GM19043 (cell line): ENCODE results near the gene TMEM151B.

Source experiments
- ATAC-seq: cut with Tn5 transposase; IDR thresholded peaks from one replicate; pipeline ENCODE4 v1.9.1; 2021; ENCODE audit warnings: low read depth; ENCODE audit not compliant: unreplicated experiment

The TMEM151B gene

DNA sequence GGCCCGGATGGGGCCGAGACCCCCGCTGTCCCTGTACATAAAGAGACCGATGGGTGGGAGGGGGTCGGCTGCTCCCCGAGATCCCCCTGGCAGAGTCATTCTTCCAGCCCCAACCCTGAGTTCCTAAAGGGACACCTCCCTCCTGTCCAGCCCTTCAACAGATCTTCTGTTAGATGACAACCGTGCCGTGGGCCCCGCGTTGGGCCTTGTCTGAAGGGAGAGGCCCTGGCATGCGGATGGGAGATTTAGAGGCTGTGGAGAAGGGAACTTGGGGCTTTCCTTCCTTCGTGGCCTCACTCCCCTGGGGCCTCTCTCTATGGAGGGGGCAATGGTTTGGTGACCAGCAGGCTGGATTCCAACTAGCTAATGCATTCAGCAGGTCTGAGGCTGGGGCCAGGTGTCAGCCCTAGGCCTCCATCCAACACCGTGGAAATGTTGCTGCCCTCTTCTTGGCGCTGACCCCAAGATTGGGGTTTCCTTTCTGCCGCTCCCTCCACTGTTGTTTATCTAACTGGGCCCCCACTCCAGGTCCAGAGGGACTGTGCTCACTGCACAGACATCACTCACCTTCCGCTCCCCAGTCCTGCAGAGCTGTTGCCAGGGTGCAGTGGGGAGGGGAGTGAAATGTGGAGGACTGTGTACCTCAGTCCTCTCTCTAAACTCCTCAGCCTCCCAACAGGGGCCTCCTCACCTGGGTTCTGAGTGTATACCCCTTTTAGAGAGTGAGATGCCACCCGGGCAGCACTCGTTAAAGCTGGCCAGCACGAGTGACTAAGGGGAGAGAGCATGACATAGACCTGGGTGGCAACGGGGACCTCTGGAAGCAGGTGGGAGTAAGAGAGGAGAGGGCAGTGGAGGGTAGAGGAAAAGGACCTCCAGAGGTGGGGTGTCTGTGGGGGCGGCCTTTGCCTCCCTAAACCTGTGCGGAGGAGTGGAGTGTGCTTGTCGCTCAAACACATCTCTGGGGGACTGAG is 6.7 kb downstream of the TMEM151B start:
- no peak for ATAC-seq

GRCh38 chr6:44277763-44278162 is 7.5 kb downstream of the TMEM151B start:
- no peak for ATAC-seq

- ATAC-seq, result no peak
Observed at GRCh38 chr6:44278315-44278714, 8.1 kb downstream of the TMEM151B start.

DNA sequence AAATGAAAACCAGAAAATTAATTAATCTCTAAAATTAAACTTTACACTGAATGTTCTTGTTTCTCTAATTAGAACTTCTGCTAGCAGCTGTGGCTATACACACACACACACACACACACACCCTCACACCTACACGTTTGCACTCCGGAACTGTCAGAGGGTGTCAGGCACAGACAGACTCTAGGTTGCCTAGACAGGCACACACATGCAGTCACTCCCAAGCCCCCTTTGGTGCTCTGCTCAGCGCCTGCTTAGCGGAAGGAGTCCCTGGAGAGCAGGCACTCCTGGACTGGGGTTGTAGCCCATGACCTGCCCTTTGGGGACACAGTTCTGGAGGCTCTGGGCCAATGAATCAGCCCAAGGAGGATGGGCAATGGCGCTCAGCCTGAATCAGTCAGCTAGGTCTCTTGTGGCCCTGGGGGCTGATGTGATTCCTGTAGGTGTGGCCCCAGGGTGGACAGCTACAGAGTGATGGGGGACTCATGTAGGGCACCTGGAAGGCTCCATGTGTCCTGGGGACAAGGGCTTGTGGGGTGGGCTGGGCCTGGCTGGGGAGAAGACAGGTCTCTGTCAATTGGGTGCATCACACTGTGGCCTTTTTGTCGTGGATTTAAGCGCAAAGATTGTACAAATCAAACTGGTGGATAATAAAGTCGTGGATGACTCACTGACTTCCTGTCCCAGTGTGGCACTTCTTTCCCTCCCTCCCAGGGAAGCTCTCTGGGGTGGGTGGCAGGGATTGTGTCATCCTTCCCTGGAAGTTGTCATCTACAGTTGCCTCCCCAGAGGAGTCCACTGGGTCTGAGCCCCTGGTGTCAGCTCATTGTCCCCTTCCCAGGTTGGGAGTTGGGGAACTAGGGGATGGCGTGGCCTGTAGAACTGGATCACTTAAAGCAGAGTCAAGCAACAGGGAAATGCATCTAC is 8.8 kb downstream of the TMEM151B start:
- ATAC-seq, result no peak

DNA sequence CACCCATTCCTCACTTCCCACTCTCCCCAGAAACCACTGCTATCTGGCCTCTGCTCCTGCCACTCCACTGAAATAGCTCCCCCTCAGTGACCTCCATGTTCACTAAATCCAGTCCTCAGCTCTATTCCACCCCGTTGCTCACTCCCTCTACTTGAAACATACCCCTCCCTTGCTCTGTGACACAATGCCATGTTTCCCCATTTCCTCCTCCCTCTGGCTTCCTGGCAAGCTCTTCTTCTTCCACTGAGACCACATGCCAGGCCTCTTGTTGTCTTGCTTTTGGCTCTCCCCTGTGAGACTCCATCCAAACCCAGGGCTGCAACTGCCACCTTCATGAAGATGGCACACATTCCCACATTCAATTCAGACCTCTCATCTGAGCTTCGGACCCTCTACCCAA is 13.9 kb downstream of the TMEM151B start:
- no peak for ATAC-seq

- ATAC-seq, result no peak
Observed at GRCh38 chr6:44284867-44285266, 14.6 kb downstream of the TMEM151B start.

- no peak for ATAC-seq
Observed at GRCh38 chr6:44285552-44286284, 15.5 kb downstream of the TMEM151B start.

DNA sequence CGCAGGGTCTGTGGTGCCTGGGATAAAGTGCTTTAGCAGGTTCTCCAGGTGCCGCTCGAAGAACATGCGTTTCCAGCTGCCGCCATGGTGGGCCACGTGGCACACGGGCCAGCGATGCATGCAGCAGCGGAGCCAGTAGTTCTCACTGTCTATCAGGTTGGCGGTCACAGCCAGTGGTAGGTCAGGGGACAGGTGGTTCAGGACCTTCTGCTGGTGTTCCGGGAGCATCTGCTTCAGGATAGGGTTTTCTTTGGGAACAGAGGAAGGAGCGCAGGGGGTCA is 16.0 kb downstream of the TMEM151B start:
- ATAC-seq, result no peak

GRCh38 chr6:44286747-44287146 is 16.5 kb downstream of the TMEM151B start:
- no peak for ATAC-seq

- no peak for ATAC-seq
Observed at GRCh38 chr6:44289726-44290260, 19.5 kb downstream of the TMEM151B start.

GRCh38 chr6:44291841-44292240 is 21.6 kb downstream of the TMEM151B start:
- ATAC-seq, result no peak

GRCh38 chr6:44292661-44293365 is 22.6 kb downstream of the TMEM151B start:
- ATAC-seq, result no peak

DNA sequence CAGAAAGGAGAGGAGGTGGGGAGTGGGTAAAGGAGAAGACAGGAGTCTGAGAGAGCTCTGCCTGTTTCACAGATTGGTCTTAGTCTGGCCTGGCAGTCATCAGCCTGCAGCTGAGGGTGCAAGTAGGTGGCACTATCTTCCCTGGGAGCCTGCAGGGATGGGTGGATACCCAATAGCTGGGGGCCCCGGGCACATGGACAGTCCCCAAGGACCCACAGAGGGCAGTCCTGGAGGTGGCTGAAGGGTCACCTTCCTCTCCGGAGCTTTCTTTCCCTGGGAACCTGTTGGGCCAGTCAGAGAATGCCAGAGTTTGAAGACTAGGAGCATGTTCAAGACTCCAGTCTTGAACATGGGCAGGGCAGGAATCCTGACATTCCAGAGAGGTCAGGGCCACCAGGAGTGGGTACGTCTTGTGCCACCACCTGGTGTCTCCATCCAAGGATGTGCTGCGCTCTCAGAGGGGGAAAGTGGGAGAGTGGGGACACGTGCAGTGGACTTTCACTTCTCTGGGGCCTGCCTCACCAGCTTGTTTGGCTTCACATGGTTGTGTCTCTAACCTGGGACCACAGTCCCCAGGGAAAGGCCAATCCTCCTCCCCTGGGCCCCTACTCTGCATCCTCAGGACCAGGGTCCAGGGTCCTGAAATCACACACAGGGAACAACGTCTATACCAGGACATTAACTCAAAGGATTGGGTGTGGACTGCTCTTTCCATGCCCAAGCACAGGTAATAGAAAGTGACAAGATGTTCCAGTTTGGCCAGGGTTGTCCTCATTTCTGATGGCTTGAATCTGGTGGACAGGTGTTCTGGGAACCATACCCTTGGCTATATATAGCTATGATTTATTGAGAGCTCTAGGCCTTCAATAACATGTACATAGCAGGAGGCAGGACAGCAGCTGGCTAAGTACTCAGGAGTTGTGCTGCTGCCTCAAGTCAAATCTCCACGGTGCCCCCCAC is 24.9 kb downstream of the TMEM151B start:
- no peak for ATAC-seq

DNA sequence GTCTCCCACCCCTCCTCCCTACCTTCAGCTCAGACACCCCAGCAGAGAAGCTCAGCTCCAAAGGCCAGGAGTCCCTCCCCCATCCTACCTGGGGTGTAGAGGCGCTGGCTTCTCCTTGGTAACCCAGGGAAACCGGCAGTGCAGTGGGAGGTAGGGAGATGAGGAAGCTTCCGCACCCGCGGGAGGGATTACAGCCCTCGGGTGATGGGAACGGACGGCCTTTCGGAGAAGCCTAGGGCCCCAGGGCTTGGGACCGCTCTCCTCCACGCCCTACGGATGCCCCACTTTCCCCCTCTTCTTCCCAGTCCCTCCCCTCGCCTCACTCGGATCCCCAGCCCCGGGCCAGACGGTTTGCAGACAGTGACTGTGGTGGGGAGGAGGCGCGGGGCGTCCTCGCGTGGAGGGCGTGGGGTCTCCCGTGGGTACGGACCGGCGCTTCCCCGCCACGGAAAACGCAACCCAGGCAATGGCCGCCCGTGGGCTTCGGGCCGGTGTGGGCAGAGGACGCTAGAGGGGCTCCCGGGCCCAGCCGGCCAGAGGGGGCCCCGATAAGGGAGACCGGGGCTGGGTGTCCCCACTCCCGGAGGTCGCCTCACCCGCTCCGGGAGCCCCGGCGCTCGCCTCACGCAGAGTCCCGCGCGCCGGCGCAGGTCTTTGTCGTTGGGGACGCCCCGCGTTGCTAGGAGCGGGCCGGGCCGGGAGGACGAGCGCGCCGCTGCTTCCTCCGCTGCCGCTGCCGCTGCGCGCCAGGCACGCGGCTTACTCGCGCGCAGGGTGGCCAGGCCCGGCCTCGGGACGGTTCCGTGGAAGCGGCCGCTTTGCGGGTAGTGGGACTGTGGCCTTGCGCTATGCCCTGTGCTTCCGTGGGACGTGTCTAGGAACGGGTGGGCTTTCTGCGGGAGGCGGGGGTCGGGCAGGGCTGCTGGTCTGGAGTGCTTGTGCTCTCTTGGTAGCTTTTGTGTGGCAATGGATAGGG is 27.1 kb downstream of the TMEM151B start:
- no peak for ATAC-seq

DNA sequence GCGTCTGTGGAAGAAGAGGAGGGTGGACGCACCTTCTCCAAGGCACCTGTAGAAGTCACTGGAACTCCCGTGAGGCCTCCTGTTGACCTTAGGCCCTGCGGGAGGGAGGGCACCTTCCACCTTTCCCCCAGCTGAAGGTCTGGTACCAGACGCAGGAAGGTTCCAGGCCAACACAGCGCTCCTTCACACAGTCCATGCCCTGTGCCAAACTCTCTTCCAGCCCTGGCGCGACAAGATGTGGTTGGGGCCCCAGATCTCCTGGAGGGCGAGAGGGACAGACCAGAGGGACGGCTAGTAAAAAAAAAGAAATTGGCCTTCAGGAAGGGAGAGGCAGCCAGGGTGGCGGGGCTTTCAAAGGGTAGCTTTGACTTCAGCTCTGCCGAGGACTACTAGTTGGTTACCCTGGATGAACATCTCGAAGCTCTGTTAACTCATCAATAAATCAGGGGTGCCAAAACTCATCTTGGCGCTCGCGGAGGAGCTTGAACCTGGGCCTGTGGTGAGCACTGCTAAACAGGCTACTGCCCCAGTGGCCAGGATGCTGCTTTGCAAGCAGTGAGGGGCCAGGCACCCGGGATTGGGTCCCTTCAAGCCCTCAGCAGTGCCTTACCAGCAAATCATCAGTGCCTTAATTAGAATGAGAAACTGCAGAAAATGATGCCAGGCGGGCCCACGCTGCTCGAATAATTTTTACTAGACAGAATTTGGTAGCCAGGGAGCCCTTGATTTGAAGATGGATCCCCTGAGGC is 28.0 kb downstream of the TMEM151B start:
- no peak for ATAC-seq

GRCh38 chr6:44298864-44299263 is 28.6 kb downstream of the TMEM151B start:
- no peak for ATAC-seq

DNA sequence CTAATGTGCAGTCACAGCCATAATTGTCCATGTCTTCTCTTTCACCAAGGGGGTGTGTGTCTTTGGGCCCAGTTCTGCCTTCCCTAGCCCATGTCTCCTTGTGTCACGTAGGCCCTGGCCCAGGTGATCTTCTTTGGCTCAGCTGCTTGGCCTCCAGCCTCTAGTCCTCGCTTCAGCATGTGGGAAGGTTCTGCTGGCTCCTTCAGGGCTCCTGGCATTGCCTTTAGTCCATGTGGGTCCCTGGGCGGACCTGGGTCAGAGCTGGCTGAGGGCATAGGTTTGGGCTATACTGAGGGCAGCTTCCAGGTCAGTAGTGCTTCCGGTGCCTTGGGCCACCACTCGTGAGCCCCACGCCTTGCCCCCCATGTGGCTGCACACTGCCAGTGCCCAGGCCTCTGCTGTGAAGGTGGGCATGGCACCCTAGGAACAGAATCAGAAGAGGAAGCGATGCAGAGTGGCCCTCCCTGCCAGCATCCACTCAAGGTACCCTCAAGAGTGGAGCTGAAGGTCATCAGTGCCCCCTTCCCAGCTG is 30.1 kb downstream of the TMEM151B start:
- ATAC-seq, result no peak
